GM23338 (cell line): ENCODE measurements around the gene CACNA1D. TPM values are rescaled to one million over a fixed set of nuclear protein-coding genes. Genes with fewer than 3 reads are reported as not detected.

ENCODE experiments used
- ATAC-seq: fragments of 200-7000 bp; cut with Tn5 transposase; 3 replicates; pipeline ENCODE4 v1.9.1; 2020
- DNase-seq: peaks from one replicate; pipeline ENCODE4 v3.0.0-alpha.2; 2015; ENCODE audit warnings: low spot score
- H2AFZ ChIP-seq: fragments of 200-600 bp; sonication (generic); 2 replicates; pipeline ENCODE4 v1.8.0; 2016; ENCODE audit warnings: antibody characterized with exemption, mild to moderate bottlenecking, moderate library complexity
- H3F3A ChIP-seq: fragments of 200-600 bp; sonication (generic); replicated peaks from 2 replicates; pipeline ENCODE4 v1.8.0; 2017; ENCODE audit warnings: antibody characterized with exemption, mixed run types, low read depth
- H3K27ac ChIP-seq: fragments of 200-600 bp; sonication (generic); 2 replicates; pipeline ENCODE4 v1.6.1; 2016; ENCODE audit warnings: low read depth
- H3K27me3 ChIP-seq: fragments of 200-600 bp; sonication (generic); 2 replicates; pipeline ENCODE4 v1.8.0; 2016; ENCODE audit warnings: mild to moderate bottlenecking, mixed run types, moderate library complexity; ENCODE audit not compliant: insufficient read depth
- H3K36me3 ChIP-seq: fragments of 200-600 bp; sonication (generic); 2 replicates; pipeline ENCODE4 v1.8.0; 2016; ENCODE audit warnings: mild to moderate bottlenecking; ENCODE audit not compliant: insufficient read depth
- H3K4me1 ChIP-seq: fragments of 200-600 bp; sonication (generic); 2 replicates; pipeline ENCODE4 v1.8.0; 2016; ENCODE audit warnings: mild to moderate bottlenecking, moderate library complexity; ENCODE audit not compliant: insufficient read depth
- H3K4me2 ChIP-seq: fragments of 200-600 bp; sonication (generic); 2 replicates; pipeline ENCODE4 v1.7.1; 2017; ENCODE audit warnings: mixed run types
- H3K4me3 ChIP-seq: fragments of 200-600 bp; sonication (generic); 2 replicates; pipeline ENCODE4 v1.6.1; 2016; ENCODE audit warnings: mixed run types
- H3K79me2 ChIP-seq: fragments of 200-600 bp; sonication (generic); replicated peaks from 2 replicates; pipeline ENCODE4 v1.8.0; 2017; ENCODE audit warnings: mild to moderate bottlenecking; ENCODE audit not compliant: insufficient read depth
- H3K9me2 ChIP-seq: fragments of 200-600 bp; sonication (generic); 2 replicates; pipeline ENCODE4 v1.8.0; 2017; ENCODE audit not compliant: insufficient read depth
- H4K20me1 ChIP-seq: fragments of 200-600 bp; sonication (generic); replicated peaks from 2 replicates; pipeline ENCODE4 v1.8.0; 2017; ENCODE audit warnings: mild to moderate bottlenecking; ENCODE audit not compliant: insufficient read depth
- H3K27ac Mint-ChIP-seq: 2 replicates; pipeline ENCODE4 v1.8.0; 2020; ENCODE audit warnings: inconsistent platforms, mild to moderate bottlenecking, moderate library complexity, mixed read lengths
- H3K27me3 Mint-ChIP-seq: 3 replicates; pipeline ENCODE4 v1.8.0; 2022; ENCODE audit warnings: low read depth, mild to moderate bottlenecking, moderate library complexity, mixed read lengths, inconsistent platforms; ENCODE audit not compliant: insufficient read depth, poor library complexity
- H3K36me3 Mint-ChIP-seq: 3 replicates; pipeline ENCODE4 v1.8.0; 2021; ENCODE audit warnings: low read depth, mild to moderate bottlenecking, inconsistent platforms, moderate library complexity, mixed read lengths
- H3K4me1 Mint-ChIP-seq: 3 replicates; pipeline ENCODE4 v1.8.0; 2020; ENCODE audit warnings: mild to moderate bottlenecking, inconsistent platforms, mixed read lengths
- H3K4me3 Mint-ChIP-seq: 3 replicates; pipeline ENCODE4 v1.8.0; 2021; ENCODE audit warnings: moderate library complexity, mild to moderate bottlenecking, inconsistent platforms, mixed read lengths
- H3K9me3 Mint-ChIP-seq: 3 replicates; pipeline ENCODE4 v1.8.0; 2020; ENCODE audit warnings: moderate library complexity, mild to moderate bottlenecking, inconsistent platforms, mixed read lengths
- JUNB ChIP-seq: IDR thresholded peaks from one replicate; pipeline ENCODE4 v1.6.1; 2016; ENCODE audit warnings: antibody characterized with exemption; ENCODE audit not compliant: unreplicated experiment
- NANOG ChIP-seq: IDR thresholded peaks from 2 replicates; pipeline ENCODE4 v1.6.1; 2016; ENCODE audit warnings: antibody characterized with exemption, borderline replicate concordance
- POLR2AphosphoS5 ChIP-seq: IDR thresholded peaks from 2 replicates; pipeline ENCODE4 v1.6.1; 2016; ENCODE audit warnings: antibody characterized with exemption, low read depth
- ZNF114 ChIP-seq: fragments of 250-450 bp; sonication (Bioruptor Pico); IDR thresholded peaks from 2 replicates; pipeline ENCODE4 v1.5.0; 2020; ENCODE audit warnings: mild to moderate bottlenecking, moderate library complexity
- ZNF331 ChIP-seq: fragments of 250-450 bp; sonication (Bioruptor Pico); IDR thresholded peaks from 2 replicates; pipeline ENCODE4 v1.5.0; 2020; ENCODE audit warnings: low read depth, mild to moderate bottlenecking, moderate library complexity
- polyA plus RNA-seq: library from polyadenylated mRNA; unstranded; fragments of >200 nt; fragmentation: Nextera tagmentation; extraction: Ambion mirVana; gene quantifications from 2 replicates; pipeline ENCODE4 v1.2.1, GENCODE V29; 2016
- total RNA-seq: library from RNA; depleted of rRNA; stranded (reverse); fragments of >200 nt; shearing (Covaris generic); gene quantifications from 2 replicates; pipeline ENCODE4 v1.2.3, GENCODE V29; 2014
- TF ChIP-seq, protein P1 (sequence below), 2 experiments: fragments of 200-600 bp in 1 of 2; sonication (generic) in 1 of 2; conservative IDR thresholded peaks; 2 replicates each; pipeline versions ENCODE4 v1.5.1 to v1.6.1; 2016 to 2017; ENCODE audit warnings: antibody characterized with exemption in 2 of 2, low read depth in 2 of 2, mild to moderate bottlenecking in 2 of 2, moderate library complexity in 1 of 2
- TF ChIP-seq, protein P2 (sequence below): IDR thresholded peaks from 2 replicates; pipeline ENCODE4 v1.6.1; 2016; ENCODE audit warnings: antibody characterized with exemption
- TF ChIP-seq, protein P3 (sequence below): fragments of 250-450 bp; sonication (Bioruptor Pico); IDR thresholded peaks from 2 replicates; pipeline ENCODE4 v1.5.0; 2020; ENCODE audit warnings: mild to moderate bottlenecking, moderate library complexity

Gene CACNA1D
- total and polyA plus RNA-seq, 2 experiments from 2014 or later, result 1.7 to 1.8 TPM

DNA sequence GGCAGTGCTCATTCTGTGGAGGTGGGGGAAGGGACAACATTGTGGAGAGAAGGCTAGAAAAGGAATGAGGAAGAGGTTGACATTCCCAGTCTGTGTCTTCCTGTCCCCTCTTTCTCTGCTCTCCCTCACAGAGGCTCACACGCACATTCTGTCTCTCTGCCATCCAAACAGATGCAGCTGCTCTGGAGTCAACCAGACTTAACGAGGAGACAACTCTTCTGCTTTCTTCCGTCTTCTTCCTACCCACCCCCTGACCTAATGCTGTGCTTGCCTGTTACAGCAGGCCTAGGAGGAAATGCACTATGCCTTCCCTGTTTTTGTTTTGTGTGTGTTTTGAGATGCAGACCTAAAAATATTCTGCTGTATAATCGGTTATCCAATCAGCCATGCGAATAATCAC lies 121.9 kb downstream of the CACNA1D start:
- Histone ChIP-seq H3K27me3 (no peaks in the 10 kb centered on the region), H2AFZ (peak overlapping the region; percentile 43; the same call in 1 of the 2 replicates), H3K36me3 (no peaks in the 10 kb centered on the region), H3F3A (no peaks in the 10 kb centered on the region), H3K27ac (no peak overlapping the region), H3K4me1 (peaks cover 9% of the 10 kb centered on the region), H3K9me2 (no peaks in the 10 kb centered on the region), H3K4me2 (no peak overlapping the region), H3K79me2 (no peaks in the 10 kb centered on the region), H4K20me1 (no peaks in the 10 kb centered on the region), H3K4me3 (no peak overlapping the region)
- ATAC-seq (no peak), DNase-seq (peak; percentile 8)
- Mint-ChIP-seq H3K27me3 (peaks cover 7% of the 10 kb centered on the region), H3K36me3 (no peaks in the 10 kb centered on the region), H3K27ac (no peak overlapping the region), H3K4me1 (peaks cover 16% of the 10 kb centered on the region), H3K9me3 (no peaks in the 10 kb centered on the region), H3K4me3 (no peak overlapping the region)
- TF ChIP-seq NANOG (no peak), ZNF114 (no peak), JUNB (no peak), ZNF331 (CRISPR knock-in tag) (no peak), POLR2AphosphoS5 (no peak)
- TF ChIP-seq, protein P1, sequence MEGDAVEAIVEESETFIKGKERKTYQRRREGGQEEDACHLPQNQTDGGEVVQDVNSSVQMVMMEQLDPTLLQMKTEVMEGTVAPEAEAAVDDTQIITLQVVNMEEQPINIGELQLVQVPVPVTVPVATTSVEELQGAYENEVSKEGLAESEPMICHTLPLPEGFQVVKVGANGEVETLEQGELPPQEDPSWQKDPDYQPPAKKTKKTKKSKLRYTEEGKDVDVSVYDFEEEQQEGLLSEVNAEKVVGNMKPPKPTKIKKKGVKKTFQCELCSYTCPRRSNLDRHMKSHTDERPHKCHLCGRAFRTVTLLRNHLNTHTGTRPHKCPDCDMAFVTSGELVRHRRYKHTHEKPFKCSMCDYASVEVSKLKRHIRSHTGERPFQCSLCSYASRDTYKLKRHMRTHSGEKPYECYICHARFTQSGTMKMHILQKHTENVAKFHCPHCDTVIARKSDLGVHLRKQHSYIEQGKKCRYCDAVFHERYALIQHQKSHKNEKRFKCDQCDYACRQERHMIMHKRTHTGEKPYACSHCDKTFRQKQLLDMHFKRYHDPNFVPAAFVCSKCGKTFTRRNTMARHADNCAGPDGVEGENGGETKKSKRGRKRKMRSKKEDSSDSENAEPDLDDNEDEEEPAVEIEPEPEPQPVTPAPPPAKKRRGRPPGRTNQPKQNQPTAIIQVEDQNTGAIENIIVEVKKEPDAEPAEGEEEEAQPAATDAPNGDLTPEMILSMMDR (conservative IDR thresholded peaks at IDR 0.05; ENCODE audit: low read depth in 2 of 2), result no peak
- TF ChIP-seq, protein P2, sequence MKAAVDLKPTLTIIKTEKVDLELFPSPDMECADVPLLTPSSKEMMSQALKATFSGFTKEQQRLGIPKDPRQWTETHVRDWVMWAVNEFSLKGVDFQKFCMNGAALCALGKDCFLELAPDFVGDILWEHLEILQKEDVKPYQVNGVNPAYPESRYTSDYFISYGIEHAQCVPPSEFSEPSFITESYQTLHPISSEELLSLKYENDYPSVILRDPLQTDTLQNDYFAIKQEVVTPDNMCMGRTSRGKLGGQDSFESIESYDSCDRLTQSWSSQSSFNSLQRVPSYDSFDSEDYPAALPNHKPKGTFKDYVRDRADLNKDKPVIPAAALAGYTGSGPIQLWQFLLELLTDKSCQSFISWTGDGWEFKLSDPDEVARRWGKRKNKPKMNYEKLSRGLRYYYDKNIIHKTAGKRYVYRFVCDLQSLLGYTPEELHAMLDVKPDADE, result no peak
- TF ChIP-seq, protein P3, sequence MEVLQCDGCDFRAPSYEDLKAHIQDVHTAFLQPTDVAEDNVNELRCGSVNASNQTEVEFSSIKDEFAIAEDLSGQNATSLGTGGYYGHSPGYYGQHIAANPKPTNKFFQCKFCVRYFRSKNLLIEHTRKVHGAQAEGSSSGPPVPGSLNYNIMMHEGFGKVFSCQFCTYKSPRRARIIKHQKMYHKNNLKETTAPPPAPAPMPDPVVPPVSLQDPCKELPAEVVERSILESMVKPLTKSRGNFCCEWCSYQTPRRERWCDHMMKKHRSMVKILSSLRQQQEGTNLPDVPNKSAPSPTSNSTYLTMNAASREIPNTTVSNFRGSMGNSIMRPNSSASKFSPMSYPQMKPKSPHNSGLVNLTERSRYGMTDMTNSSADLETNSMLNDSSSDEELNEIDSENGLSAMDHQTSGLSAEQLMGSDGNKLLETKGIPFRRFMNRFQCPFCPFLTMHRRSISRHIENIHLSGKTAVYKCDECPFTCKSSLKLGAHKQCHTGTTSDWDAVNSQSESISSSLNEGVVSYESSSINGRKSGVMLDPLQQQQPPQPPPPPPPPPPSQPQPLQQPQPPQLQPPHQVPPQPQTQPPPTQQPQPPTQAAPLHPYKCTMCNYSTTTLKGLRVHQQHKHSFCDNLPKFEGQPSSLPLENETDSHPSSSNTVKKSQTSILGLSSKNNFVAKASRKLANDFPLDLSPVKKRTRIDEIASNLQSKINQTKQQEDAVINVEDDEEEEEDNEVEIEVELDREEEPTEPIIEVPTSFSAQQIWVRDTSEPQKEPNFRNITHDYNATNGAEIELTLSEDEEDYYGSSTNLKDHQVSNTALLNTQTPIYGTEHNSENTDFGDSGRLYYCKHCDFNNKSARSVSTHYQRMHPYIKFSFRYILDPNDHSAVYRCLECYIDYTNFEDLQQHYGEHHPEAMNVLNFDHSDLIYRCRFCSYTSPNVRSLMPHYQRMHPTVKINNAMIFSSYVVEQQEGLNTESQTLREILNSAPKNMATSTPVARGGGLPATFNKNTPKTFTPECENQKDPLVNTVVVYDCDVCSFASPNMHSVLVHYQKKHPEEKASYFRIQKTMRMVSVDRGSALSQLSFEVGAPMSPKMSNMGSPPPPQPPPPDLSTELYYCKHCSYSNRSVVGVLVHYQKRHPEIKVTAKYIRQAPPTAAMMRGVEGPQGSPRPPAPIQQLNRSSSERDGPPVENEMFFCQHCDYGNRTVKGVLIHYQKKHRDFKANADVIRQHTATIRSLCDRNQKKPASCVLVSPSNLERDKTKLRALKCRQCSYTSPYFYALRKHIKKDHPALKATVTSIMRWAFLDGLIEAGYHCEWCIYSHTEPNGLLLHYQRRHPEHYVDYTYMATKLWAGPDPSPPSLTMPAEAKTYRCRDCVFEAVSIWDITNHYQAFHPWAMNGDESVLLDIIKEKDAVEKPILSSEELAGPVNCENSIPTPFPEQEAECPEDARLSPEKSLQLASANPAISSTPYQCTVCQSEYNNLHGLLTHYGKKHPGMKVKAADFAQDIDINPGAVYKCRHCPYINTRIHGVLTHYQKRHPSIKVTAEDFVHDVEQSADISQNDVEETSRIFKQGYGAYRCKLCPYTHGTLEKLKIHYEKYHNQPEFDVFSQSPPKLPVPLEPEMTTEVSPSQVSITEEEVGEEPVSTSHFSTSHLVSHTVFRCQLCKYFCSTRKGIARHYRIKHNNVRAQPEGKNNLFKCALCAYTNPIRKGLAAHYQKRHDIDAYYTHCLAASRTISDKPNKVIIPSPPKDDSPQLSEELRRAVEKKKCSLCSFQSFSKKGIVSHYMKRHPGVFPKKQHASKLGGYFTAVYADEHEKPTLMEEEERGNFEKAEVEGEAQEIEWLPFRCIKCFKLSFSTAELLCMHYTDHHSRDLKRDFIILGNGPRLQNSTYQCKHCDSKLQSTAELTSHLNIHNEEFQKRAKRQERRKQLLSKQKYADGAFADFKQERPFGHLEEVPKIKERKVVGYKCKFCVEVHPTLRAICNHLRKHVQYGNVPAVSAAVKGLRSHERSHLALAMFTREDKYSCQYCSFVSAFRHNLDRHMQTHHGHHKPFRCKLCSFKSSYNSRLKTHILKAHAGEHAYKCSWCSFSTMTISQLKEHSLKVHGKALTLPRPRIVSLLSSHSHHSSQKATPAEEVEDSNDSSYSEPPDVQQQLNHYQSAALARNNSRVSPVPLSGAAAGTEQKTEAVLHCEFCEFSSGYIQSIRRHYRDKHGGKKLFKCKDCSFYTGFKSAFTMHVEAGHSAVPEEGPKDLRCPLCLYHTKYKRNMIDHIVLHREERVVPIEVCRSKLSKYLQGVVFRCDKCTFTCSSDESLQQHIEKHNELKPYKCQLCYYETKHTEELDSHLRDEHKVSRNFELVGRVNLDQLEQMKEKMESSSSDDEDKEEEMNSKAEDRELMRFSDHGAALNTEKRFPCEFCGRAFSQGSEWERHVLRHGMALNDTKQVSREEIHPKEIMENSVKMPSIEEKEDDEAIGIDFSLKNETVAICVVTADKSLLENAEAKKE (CRISPR knock-in tag), result no peak
